Measurements from ENCODE around the gene CORO6. TPM values are rescaled to one million over a fixed set of nuclear protein-coding genes. Genes with fewer than 3 reads are reported as not detected.

CORO6 gene
- total and polyA plus RNA-seq, 2 of the 13 experiments (the other 11 are each of a cell fraction or from before 2014, with no cell fraction given), result 0.42 to 0.82 TPM

DNA sequence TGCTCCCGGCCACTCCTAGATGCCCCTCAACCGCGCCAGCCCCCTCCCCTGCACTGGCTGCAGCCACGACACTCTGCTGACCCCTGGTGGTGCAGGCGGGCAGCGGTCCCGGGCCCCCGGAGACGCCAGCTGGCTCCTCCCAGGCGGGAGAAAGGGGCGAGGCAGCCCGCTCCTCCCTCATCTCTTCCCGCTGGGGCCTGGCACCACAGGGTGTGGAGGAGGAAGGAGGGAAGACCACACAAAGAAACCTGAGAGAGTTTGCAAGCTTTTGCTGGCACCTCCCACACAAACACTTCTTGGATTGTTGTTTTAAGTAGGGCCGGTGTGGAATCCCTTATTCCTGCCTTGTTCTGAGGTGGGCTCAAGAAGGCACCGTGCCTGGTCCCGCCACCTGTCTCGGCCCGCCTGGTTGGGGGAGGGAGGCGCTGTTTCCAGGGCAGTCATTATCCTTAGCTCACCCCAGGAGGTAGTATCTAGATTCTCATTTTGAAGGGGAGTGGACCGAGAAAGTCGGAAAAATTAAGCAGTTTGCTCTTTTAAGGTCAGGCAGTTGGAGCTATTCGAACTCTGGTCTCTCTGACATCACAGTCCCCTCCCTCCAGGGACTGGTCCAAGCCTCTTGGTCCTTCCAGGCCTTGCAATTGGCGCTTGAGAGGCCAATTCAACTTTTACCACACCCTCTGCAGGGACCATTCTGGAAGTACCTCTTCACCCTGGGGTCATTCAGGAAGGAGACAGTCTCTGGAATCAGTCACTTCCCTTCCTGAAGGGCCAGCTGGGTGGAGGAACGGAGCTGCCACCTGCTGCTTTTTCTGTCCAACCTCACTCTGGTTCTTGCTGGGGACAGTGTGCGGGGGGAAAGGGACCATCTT is 30.7 kb downstream of the CORO6 start (continued):
- TF ChIP-seq ZNF598 (CRISPR knock-in tag; IDR thresholded peaks at IDR 0.05; ENCODE audit: borderline replicate concordance) (0 out of 2 replicates have a peak, but pooled peaks have one; percentile 22), YY1 (IDR thresholded peaks at IDR 0.05; ENCODE audit: insufficient read depth, insufficient replicate concordance, low read depth, low read length) (peak; percentile 54), STAG1 (CRISPR knock-in tag; IDR thresholded peaks at IDR 0.05) (peak; percentile 90), MTF2 (CRISPR knock-in tag; IDR thresholded peaks at IDR 0.05; ENCODE audit: borderline replicate concordance) (no peak), ZNF746 (CRISPR knock-in tag; IDR thresholded peaks at IDR 0.05) (no peak), FIP1L1 (IDR thresholded peaks at IDR 0.05; ENCODE audit: borderline replicate concordance, insufficient read depth, low read depth, low read length) (no peak), ZSCAN29 (CRISPR knock-in tag; conservative IDR thresholded peaks at IDR 0.05) (0 out of 2 replicates have a peak, but pooled peaks have one; percentile 45), ZNF432 (CRISPR knock-in tag; IDR thresholded peaks at IDR 0.05; ENCODE audit: borderline replicate concordance) (no peak), ZNF549 (CRISPR knock-in tag; IDR thresholded peaks at IDR 0.05) (no peak), MAZ (IDR thresholded peaks at IDR 0.05; ENCODE audit: borderline replicate concordance, low read depth, low read length) (peak; percentile 98), MAZ (CRISPR knock-in tag; IDR thresholded peaks at IDR 0.05; ENCODE audit: low read depth) (peak; percentile 86), ETV5 (CRISPR knock-in tag; IDR thresholded peaks at IDR 0.05; ENCODE audit: borderline replicate concordance) (0 out of 2 replicates have a peak, but pooled peaks have one; percentile 34), LCORL (IDR thresholded peaks at IDR 0.05) (no peak), LCORL (CRISPR knock-in tag; IDR thresholded peaks at IDR 0.05) (peak; percentile 76; the same call in 1 of the 2 replicates), KLF6 (CRISPR knock-in tag; IDR thresholded peaks at IDR 0.05) (no peak), NFE2 (CRISPR knock-in tag; IDR thresholded peaks at IDR 0.05) (no peak), KLF9 (CRISPR knock-in tag; IDR thresholded peaks at IDR 0.05; ENCODE audit: low read depth) (no peak), ZNF747 (CRISPR knock-in tag; IDR thresholded peaks at IDR 0.05; ENCODE audit: borderline replicate concordance) (0 out of 2 replicates have a peak, but pooled peaks have one; percentile 25), ELF1 (CRISPR knock-in tag; IDR thresholded peaks at IDR 0.05) (peak; percentile 48), TEAD2 (CRISPR knock-in tag; IDR thresholded peaks at IDR 0.05) (no peak), ZNF678 (CRISPR knock-in tag; IDR thresholded peaks at IDR 0.05) (no peak), NR2F1 (CRISPR knock-in tag; IDR thresholded peaks at IDR 0.05) (no peak), RFX3 (CRISPR knock-in tag; IDR thresholded peaks at IDR 0.05) (no peak), NBN (conservative IDR thresholded peaks at IDR 0.05) (no peak), GABPB1 (CRISPR knock-in tag; IDR thresholded peaks at IDR 0.05) (peak; percentile 70)
- TF ChIP-seq, protein P1, sequence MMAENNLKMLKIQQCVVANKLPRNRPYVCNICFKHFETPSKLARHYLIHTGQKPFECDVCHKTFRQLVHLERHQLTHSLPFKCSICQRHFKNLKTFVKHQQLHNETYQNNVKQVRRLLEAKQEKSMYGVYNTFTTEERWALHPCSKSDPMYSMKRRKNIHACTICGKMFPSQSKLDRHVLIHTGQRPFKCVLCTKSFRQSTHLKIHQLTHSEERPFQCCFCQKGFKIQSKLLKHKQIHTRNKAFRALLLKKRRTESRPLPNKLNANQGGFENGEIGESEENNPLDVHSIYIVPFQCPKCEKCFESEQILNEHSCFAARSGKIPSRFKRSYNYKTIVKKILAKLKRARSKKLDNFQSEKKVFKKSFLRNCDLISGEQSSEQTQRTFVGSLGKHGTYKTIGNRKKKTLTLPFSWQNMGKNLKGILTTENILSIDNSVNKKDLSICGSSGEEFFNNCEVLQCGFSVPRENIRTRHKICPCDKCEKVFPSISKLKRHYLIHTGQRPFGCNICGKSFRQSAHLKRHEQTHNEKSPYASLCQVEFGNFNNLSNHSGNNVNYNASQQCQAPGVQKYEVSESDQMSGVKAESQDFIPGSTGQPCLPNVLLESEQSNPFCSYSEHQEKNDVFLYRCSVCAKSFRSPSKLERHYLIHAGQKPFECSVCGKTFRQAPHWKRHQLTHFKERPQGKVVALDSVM (CRISPR knock-in tag; IDR thresholded peaks at IDR 0.05), result peak; percentile 20; the same call in 1 of the 2 replicates
- TF ChIP-seq, protein P2, sequence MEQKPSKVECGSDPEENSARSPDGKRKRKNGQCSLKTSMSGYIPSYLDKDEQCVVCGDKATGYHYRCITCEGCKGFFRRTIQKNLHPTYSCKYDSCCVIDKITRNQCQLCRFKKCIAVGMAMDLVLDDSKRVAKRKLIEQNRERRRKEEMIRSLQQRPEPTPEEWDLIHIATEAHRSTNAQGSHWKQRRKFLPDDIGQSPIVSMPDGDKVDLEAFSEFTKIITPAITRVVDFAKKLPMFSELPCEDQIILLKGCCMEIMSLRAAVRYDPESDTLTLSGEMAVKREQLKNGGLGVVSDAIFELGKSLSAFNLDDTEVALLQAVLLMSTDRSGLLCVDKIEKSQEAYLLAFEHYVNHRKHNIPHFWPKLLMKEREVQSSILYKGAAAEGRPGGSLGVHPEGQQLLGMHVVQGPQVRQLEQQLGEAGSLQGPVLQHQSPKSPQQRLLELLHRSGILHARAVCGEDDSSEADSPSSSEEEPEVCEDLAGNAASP (CRISPR knock-in tag; IDR thresholded peaks at IDR 0.05; ENCODE audit: borderline replicate concordance), result no peak; the same call in 1 of the 2 replicates
